Vagina (tissue), 2 donors: Measurements from ENCODE around the gene COA1. TPM values are rescaled to one million over a fixed set of nuclear protein-coding genes. Genes with fewer than 3 reads are reported as not detected.

ENCODE experiments used
- DNase-seq, 2 donors: peaks; one replicate each; pipeline ENCODE4 v3.0.0-alpha.2; 2017; ENCODE audit errors: extremely low spot score in 2 of 2
- H3K27ac ChIP-seq: fragments of 200-600 bp; sonication (generic); one replicate; pipeline ENCODE4 v1.5.1; 2019
- H3K27me3 ChIP-seq: fragments of 200-600 bp; sonication (generic); one replicate; pipeline ENCODE4 v1.5.1; 2019
- H3K36me3 ChIP-seq, 2 donors: fragments of 200-600 bp; sonication (generic); one replicate each; pipeline ENCODE4 v1.5.1; 2017 to 2019
- H3K4me1 ChIP-seq: fragments of 200-600 bp; sonication (generic); one replicate; pipeline ENCODE4 v1.5.1; 2019
- H3K4me3 ChIP-seq, 2 donors: fragments of 200-600 bp; sonication (generic); 1 replicate in 1 of 2; 2 replicates in 1 of 2; pipeline ENCODE4 v1.5.1; 2016 to 2019
- H3K9me3 ChIP-seq: fragments of 200-600 bp; sonication (generic); one replicate; pipeline ENCODE4 v1.5.1; 2019
- POLR2A ChIP-seq, 2 donors: fragments of 450-650 bp; IDR thresholded peaks; one replicate each; pipeline ENCODE4 v1.6.1; 2017; ENCODE audit warnings: antibody characterized with exemption in 2 of 2, mild to moderate bottlenecking in 2 of 2, moderate library complexity in 2 of 2
- POLR2AphosphoS5 ChIP-seq, 2 donors: sonication (generic); formaldehyde crosslinking; IDR thresholded peaks; one replicate each; pipeline ENCODE4 v1.9.0; 2017; ENCODE audit warnings: antibody characterized with exemption in 2 of 2, mild to moderate bottlenecking in 2 of 2, low read depth in 1 of 2; ENCODE audit not compliant: insufficient read depth in 1 of 2
- intact Hi-C: fragments of 100-400 bp; cut with DNase I; formaldehyde crosslinking; loops from one replicate; pipeline ENCODE4 v1.15.1; 2023
- total RNA-seq: library from RNA; depleted of rRNA; stranded (reverse); fragments of >200 nt; gene quantifications from one replicate; pipeline ENCODE4 v1.2.3, GENCODE V29; 2016
- TF ChIP-seq, protein P1 (sequence below), 3 experiments: fragments of 450-650 bp in 2 of 3; fragments of 200-600 bp in 1 of 3; sonication (generic) in 1 of 3; IDR thresholded peaks; one replicate each; pipeline ENCODE4 v1.5.1; 2017 to 2019; ENCODE audit warnings: antibody characterized with exemption in 3 of 3, mild to moderate bottlenecking in 2 of 3, moderate library complexity in 2 of 3

COA1 gene
- total RNA-seq, 1 donor from 2014 or later = 47.6 TPM

DNA sequence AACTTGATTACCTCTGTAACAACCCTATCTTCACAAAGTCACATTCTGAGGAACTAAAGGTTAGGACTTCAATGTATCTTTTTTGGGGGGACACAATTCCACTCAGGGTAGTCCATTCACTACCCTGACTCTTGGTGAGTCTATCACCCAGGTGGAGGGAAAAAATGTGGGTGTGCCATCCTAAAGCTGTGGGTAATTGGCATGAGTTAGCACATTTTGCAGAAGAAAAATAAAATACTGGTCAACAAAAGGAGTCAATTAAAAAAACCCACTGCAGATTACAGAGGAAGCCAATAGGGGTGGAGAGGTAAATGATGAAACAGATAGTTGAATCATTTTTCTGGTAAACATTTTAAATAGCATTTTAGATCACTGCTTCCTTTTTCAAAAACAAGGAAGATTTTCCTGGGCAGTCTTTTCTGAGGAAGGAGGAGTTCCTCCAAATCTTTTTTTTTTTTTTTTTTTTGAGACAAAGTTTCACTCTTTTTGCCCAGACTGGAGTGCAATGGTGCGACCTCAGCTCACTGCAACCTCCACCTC lies 24.0 kb upstream of the COA1 start:
- Histone ChIP-seq H3K27ac (no peak overlapping the region), H3K36me3 (no peaks in the 10 kb centered on the region), H3K27me3 (no peaks in the 10 kb centered on the region), H3K4me3 (no peak overlapping the region), H3K4me1 (peaks cover 7% of the 10 kb centered on the region), H3K9me3 (no peaks in the 10 kb centered on the region)
- TF ChIP-seq POLR2A (IDR thresholded peaks at IDR 0.05) (no peak), POLR2AphosphoS5 (IDR thresholded peaks at IDR 0.05; ENCODE audit: insufficient read depth in 1 of 2, low read depth in 1 of 2) (no peak)
- TF ChIP-seq, protein P1, sequence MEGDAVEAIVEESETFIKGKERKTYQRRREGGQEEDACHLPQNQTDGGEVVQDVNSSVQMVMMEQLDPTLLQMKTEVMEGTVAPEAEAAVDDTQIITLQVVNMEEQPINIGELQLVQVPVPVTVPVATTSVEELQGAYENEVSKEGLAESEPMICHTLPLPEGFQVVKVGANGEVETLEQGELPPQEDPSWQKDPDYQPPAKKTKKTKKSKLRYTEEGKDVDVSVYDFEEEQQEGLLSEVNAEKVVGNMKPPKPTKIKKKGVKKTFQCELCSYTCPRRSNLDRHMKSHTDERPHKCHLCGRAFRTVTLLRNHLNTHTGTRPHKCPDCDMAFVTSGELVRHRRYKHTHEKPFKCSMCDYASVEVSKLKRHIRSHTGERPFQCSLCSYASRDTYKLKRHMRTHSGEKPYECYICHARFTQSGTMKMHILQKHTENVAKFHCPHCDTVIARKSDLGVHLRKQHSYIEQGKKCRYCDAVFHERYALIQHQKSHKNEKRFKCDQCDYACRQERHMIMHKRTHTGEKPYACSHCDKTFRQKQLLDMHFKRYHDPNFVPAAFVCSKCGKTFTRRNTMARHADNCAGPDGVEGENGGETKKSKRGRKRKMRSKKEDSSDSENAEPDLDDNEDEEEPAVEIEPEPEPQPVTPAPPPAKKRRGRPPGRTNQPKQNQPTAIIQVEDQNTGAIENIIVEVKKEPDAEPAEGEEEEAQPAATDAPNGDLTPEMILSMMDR (IDR thresholded peaks at IDR 0.05) = no peak
- intact Hi-C loops = no loop called here
- peak in 1 of 2 donors; percentile 5 for DNase-seq

DNA sequence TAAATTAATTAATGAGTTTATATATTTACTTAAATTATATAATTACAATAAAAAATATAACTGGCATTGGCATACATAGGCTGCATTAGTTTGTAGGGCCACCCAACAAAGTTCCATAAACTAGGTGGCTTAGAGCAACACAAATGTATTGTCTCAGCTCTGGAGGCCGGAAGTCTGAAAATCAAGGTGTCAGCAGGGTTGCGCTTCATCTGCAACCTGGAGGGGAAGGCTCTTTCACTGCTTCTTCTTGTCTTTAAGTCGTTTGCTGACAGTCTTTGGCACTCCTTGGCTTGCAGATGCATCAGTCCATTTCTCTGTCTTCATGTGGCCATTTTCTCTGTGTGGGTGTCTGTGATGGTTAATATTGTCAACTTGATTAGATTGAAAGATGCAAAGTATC lies 23.1 kb upstream of the COA1 start:
- H3K27ac ChIP-seq = no peak overlapping the region
- peak in 1 of 2 donors; percentile 13 for DNase-seq
- no peaks in the 10 kb centered on the region for H3K9me3 ChIP-seq
- TF ChIP-seq POLR2A (IDR thresholded peaks at IDR 0.05) (no peak), POLR2AphosphoS5 (IDR thresholded peaks at IDR 0.05; ENCODE audit: insufficient read depth in 1 of 2, low read depth in 1 of 2) (no peak)
- TF ChIP-seq, protein P1 (IDR thresholded peaks at IDR 0.05) = no peak
- no peaks in the 10 kb centered on the region for H3K27me3 ChIP-seq
- H3K4me3 ChIP-seq = no peak overlapping the region
- H3K4me1 ChIP-seq = no peaks in the 10 kb centered on the region
- H3K36me3 ChIP-seq = no peaks in the 10 kb centered on the region
- intact Hi-C loops = no loop called here

DNA sequence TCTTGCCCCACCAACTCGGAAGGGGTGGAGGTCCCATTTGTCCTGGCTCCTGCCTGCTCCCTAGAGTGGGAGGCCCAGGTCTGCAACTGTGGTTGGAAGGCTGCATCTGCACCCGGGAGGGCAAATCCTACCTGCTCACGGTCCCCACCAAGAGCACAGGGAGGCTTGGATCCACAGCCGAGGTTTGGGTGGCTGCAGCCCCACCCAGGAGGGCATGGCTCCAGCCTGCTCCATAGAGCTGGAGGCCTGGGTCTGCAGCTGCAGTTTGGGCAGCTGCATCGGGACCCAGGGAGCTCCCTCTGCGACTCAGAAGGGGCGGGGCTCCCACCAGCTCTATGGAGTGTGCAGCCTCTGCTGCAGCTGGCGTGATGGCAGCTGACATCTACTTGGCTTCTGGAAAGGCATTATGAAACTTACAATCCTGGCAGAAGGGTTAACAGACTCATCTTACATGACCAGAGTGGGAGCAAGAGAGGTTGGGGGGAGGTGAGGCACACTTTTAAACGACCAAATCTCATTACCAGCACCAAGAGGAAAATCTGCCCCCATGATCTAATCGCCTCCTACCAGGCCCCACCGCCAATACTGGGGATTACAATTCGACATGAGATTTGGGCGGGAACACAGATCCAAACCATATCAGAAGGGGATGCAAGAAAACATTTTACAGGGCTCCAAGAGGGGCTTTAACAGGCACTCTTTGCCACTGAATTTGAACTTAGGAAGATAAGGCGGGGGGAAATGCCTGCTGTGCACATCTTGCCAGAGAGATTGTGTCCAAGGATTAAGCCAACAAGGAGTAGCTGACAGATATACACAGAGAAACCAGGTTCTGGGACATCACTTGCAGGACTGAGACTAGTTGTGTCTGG lies 20.9 kb upstream of the COA1 start:
- Histone ChIP-seq H3K27me3 (no peaks in the 10 kb centered on the region), H3K27ac (no peak overlapping the region), H3K36me3 (no peaks in the 10 kb centered on the region), H3K4me3 (no peak overlapping the region), H3K9me3 (no peaks in the 10 kb centered on the region), H3K4me1 (no peaks in the 10 kb centered on the region)
- intact Hi-C loops = no loop called here
- DNase-seq = peak in 1 of 2 donors; percentile 67
- TF ChIP-seq POLR2A (IDR thresholded peaks at IDR 0.05) (no peak), POLR2AphosphoS5 (IDR thresholded peaks at IDR 0.05; ENCODE audit: insufficient read depth in 1 of 2, low read depth in 1 of 2) (no peak)
- TF ChIP-seq, protein P1 (IDR thresholded peaks at IDR 0.05) = no peak

DNA sequence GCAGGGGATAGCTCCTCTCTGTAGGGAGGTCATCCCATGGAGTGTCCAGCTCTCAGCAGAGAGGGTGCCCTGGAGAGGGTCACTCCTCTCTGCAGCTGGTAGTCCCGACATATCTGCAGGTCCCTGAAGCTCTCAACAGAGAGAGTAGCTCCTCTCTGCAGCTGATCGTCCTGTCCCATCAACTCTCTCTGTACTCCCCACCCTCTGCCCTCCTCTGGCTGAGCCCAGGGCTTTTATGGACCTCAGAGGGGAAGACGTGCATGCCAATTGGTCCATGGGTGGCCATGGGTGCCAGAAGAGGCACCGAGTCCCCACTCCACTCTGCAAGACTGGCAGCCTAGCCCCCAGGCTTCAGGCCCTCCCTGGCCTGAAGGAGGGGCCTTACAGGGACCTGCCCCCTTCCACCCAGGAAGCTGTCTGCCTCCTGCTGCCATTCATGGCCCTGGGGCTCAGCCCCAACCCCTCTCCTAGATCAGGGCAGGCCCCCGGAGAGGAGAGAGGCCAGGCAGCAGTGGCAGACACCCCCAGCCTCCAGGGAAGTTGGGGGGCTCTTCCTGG lies 20.1 kb upstream of the COA1 start:
- Histone ChIP-seq H3K9me3 (no peaks in the 10 kb centered on the region), H3K27me3 (no peaks in the 10 kb centered on the region), H3K27ac (no peak overlapping the region), H3K36me3 (no peaks in the 10 kb centered on the region), H3K4me3 (no peak overlapping the region), H3K4me1 (no peaks in the 10 kb centered on the region)
- peak in 1 of 2 donors; percentile 71 for DNase-seq
- intact Hi-C loops = no loop called here
- TF ChIP-seq POLR2AphosphoS5 (IDR thresholded peaks at IDR 0.05; ENCODE audit: insufficient read depth in 1 of 2, low read depth in 1 of 2) (no peak), POLR2A (IDR thresholded peaks at IDR 0.05) (no peak)
- TF ChIP-seq, protein P1 (IDR thresholded peaks at IDR 0.05) = no peak
